Naive thymus-derived CD4-positive, alpha-beta T cell (primary cell): ENCODE measurements around the gene BACE2. TPM values are rescaled to one million over a fixed set of nuclear protein-coding genes. Genes with fewer than 3 reads are reported as not detected.
A peak's percentile ranks its signal among the peaks of the same experiment; 100 is the strongest.

Source experiments
- ATAC-seq: fragments of 150-1000 bp; cut with Tn5 transposase; 2 replicates; pipeline ENCODE4 v1.10.0; 2021; ENCODE audit warnings: mild to moderate bottlenecking, moderate library complexity
- CTCF ChIA-PET: fragments of 350-600 bp; sonication (Branson Sonifier 250); formaldehyde crosslinking; loops from one replicate; lab custom pipeline; 2021; ENCODE audit warnings: antibody characterized with exemption; lab: Charles Lee
- POLR2A ChIA-PET: fragments of 350-600 bp; sonication (Branson Sonifier 250); formaldehyde crosslinking; loops from one replicate; lab custom pipeline; 2021; ENCODE audit warnings: antibody characterized with exemption, inconsistent platforms; lab: Charles Lee
- DNase-seq, 9 donors: peaks; one replicate each; pipeline versions ENCODE4 v3.0.0 to v3.0.0-alpha.2; 2020 to 2022; ENCODE audit warnings: mixed read lengths in 1 of 9
- H3K27ac ChIP-seq: one replicate; pipeline ENCODE4 v1.7.0; 2013; ENCODE audit warnings: mild to moderate bottlenecking, low read depth, low read length, moderate library complexity
- H3K27me3 ChIP-seq, 2 donors: one replicate each; pipeline ENCODE4 v1.7.0; 2013; ENCODE audit warnings: low read length in 2 of 2, mild to moderate bottlenecking in 2 of 2, moderate library complexity in 2 of 2; ENCODE audit not compliant: control insufficient read depth in 2 of 2, insufficient read depth in 2 of 2
- H3K36me3 ChIP-seq, 3 experiments: 1 replicate in 2 of 3; 2 replicates in 1 of 3; pipeline ENCODE4 v1.7.0; 2013; ENCODE audit warnings: low read length in 3 of 3, mild to moderate bottlenecking in 3 of 3, moderate library complexity in 1 of 3; ENCODE audit not compliant: insufficient read depth in 3 of 3, control insufficient read depth in 2 of 3
- H3K4me1 ChIP-seq, 2 donors: one replicate each; pipeline ENCODE4 v1.7.0; 2013; ENCODE audit warnings: low read length in 2 of 2, mild to moderate bottlenecking in 2 of 2, moderate library complexity in 1 of 2; ENCODE audit not compliant: control insufficient read depth in 2 of 2, insufficient read depth in 2 of 2
- H3K4me3 ChIP-seq: 2 replicates; pipeline ENCODE4 v1.7.0; 2013; ENCODE audit warnings: mild to moderate bottlenecking, low read length
- H3K9me3 ChIP-seq, 3 experiments: 1 replicate in 2 of 3; 2 replicates in 1 of 3; pipeline ENCODE4 v1.7.0; 2013; ENCODE audit warnings: low read length in 3 of 3; ENCODE audit not compliant: control insufficient read depth in 2 of 3
- H3K27ac Mint-ChIP-seq, 9 donors: one replicate each; pipeline ENCODE4 v1.8.0; 2020 to 2022; ENCODE audit warnings: mixed read lengths in 9 of 9, mild to moderate bottlenecking in 8 of 9, moderate library complexity in 5 of 9, inconsistent platforms in 2 of 9
- H3K27me3 Mint-ChIP-seq, 5 donors: one replicate each; pipeline ENCODE4 v1.8.0; 2021 to 2022; ENCODE audit warnings: mixed read lengths in 5 of 5, mild to moderate bottlenecking in 1 of 5
- H3K36me3 Mint-ChIP-seq, 5 donors: one replicate each; pipeline ENCODE4 v1.8.0; 2020 to 2022; ENCODE audit warnings: mixed read lengths in 5 of 5, mild to moderate bottlenecking in 3 of 5, inconsistent platforms in 1 of 5
- H3K4me1 Mint-ChIP-seq, 7 donors: one replicate each; pipeline ENCODE4 v1.8.0; 2020 to 2022; ENCODE audit warnings: mixed read lengths in 7 of 7, mild to moderate bottlenecking in 3 of 7, inconsistent platforms in 1 of 7
- H3K4me3 Mint-ChIP-seq, 10 donors: one replicate each; pipeline ENCODE4 v1.8.0; 2020 to 2022; ENCODE audit warnings: mild to moderate bottlenecking in 10 of 10, mixed read lengths in 10 of 10, moderate library complexity in 6 of 10, inconsistent platforms in 2 of 10
- H3K9me3 Mint-ChIP-seq, 11 donors: one replicate each; pipeline ENCODE4 v1.8.0; 2020 to 2022; ENCODE audit warnings: mixed read lengths in 11 of 11, mild to moderate bottlenecking in 4 of 11, inconsistent platforms in 1 of 11, moderate library complexity in 1 of 11
- intact Hi-C, 2 donors: fragments of 100-400 bp; cut with micrococcal nuclease; formaldehyde crosslinking; loops; one replicate each; pipeline ENCODE4 v1.15.1; 2023
- polyA plus RNA-seq, 2 donors: library from polyadenylated mRNA; unstranded; fragments of 300-500 nt; fragmentation: Illumina TruSeq; gene quantifications; one replicate each; pipeline ENCODE4 v1.2.3, GENCODE V29; 2021
- total RNA-seq, 6 experiments: library from RNA in 5 of 6; stranded (reverse) in 5 of 6; gene quantifications; 1 replicate in 5 of 6; 2 replicates in 1 of 6; pipeline ENCODE4 v1.2.3 and lab custom pipeline; 2021 to 2026

Gene BACE2
- total and polyA plus RNA-seq, 7 experiments from 2014 or later, result 0.03 to 3.6 (median 1.1) TPM; not detected in 1

- Histone ChIP-seq H3K27me3 (no peaks in the 10 kb centered on the region), H3K36me3 (no peaks in the 10 kb centered on the region), H3K4me1 (no peaks in the 10 kb centered on the region), H3K4me3 (no peak overlapping the region), H3K27ac (no peak overlapping the region), H3K9me3 (no peaks in the 10 kb centered on the region)
- Mint-ChIP-seq H3K27me3 (peaks cover under 1 to 18% (median 9%) of the 10 kb centered on the region in 5 donors), H3K27ac (peak overlapping the region in 1 of 9 donors; percentile 29), H3K4me3 (no peak overlapping the region), H3K4me1 (peaks cover 0 to 9% (median 0%) of the 10 kb centered on the region in 7 donors), H3K9me3 (peaks cover 0 to 1% (median 0%) of the 10 kb centered on the region in 11 donors), H3K36me3 (no peaks in the 10 kb centered on the region)
- DNase-seq, result no peak
- ChIA-PET CTCF (no interaction called here), POLR2A (no interaction called here)
- no peak for ATAC-seq
- intact Hi-C loops, result loop anchor here in 1 of 2 donors (2.0 kb wide), 1 partner anchor 37 kb away; no protein-coding TSS in a partner anchor
Measured at GRCh38 chr21:41207401-41208375, 39.7 kb downstream of the BACE2 start.

- Histone ChIP-seq H3K9me3 (no peaks in the 10 kb centered on the region), H3K27me3 (no peaks in the 10 kb centered on the region), H3K36me3 (no peaks in the 10 kb centered on the region), H3K27ac (no peak overlapping the region), H3K4me3 (no peak overlapping the region), H3K4me1 (no peaks in the 10 kb centered on the region)
- Mint-ChIP-seq H3K27me3 (peaks cover 3 to 18% (median 8%) of the 10 kb centered on the region in 5 donors), H3K36me3 (peaks cover 0 to 4% (median 0%) of the 10 kb centered on the region in 5 donors), H3K9me3 (peaks cover 0 to 1% (median 0%) of the 10 kb centered on the region in 11 donors), H3K4me1 (peaks cover 0 to 9% (median 0%) of the 10 kb centered on the region in 7 donors), H3K27ac (no peak overlapping the region), H3K4me3 (no peak overlapping the region)
- no peak for ATAC-seq
- intact Hi-C loops, result loop anchor here in 1 of 2 donors (2.0 kb wide), 1 partner anchor 38 kb away; no protein-coding TSS in a partner anchor
- ChIA-PET POLR2A (no interaction called here), CTCF (no interaction called here)
- DNase-seq, result no peak
Measured at GRCh38 chr21:41208376-41208763, 40.4 kb downstream of the BACE2 start.

- ATAC-seq (no peak), DNase-seq (no peak)
- ChIA-PET CTCF (no interaction called here), POLR2A (no interaction called here)
- no peak overlapping the region for H3K27ac ChIP-seq
- intact Hi-C loops, result loop anchor here in 1 of 2 donors (2.0 kb wide), 1 partner anchor 38 kb away; no protein-coding TSS in a partner anchor
- H3K4me3 ChIP-seq, result no peak overlapping the region
- no peaks in the 10 kb centered on the region for H3K36me3 ChIP-seq
- peaks cover 3 to 17% (median 10%) of the 10 kb centered on the region in 5 donors for H3K27me3 Mint-ChIP-seq
- peaks cover 0 to 4% (median 0%) of the 10 kb centered on the region in 5 donors for H3K36me3 Mint-ChIP-seq
- H3K4me3 Mint-ChIP-seq, result no peak overlapping the region
- H3K9me3 ChIP-seq, result no peaks in the 10 kb centered on the region
- H3K4me1 Mint-ChIP-seq, result peaks cover 0 to 9% (median 0%) of the 10 kb centered on the region in 7 donors
- no peaks in the 10 kb centered on the region for H3K4me1 ChIP-seq
- H3K9me3 Mint-ChIP-seq, result peaks cover 0 to 1% (median 0%) of the 10 kb centered on the region in 11 donors
- no peaks in the 10 kb centered on the region for H3K27me3 ChIP-seq
- H3K27ac Mint-ChIP-seq, result no peak overlapping the region
Measured at GRCh38 chr21:41209016-41209619, 41.2 kb downstream of the BACE2 start.

GRCh38 chr21:41210426-41211059 is 42.6 kb downstream of the BACE2 start:
- Histone ChIP-seq H3K27ac (no peak overlapping the region), H3K4me1 (no peaks in the 10 kb centered on the region), H3K4me3 (no peak overlapping the region), H3K9me3 (no peaks in the 10 kb centered on the region), H3K36me3 (no peaks in the 10 kb centered on the region), H3K27me3 (no peaks in the 10 kb centered on the region)
- H3K4me3 Mint-ChIP-seq, result no peak overlapping the region
- peaks cover 0 to 1% (median 0%) of the 10 kb centered on the region in 11 donors for H3K9me3 Mint-ChIP-seq
- ATAC-seq (no peak), DNase-seq (no peak)
- H3K27ac Mint-ChIP-seq, result no peak overlapping the region
- POLR2A ChIA-PET, result no interaction called here
- peaks cover 0 to 4% (median 0%) of the 10 kb centered on the region in 5 donors for H3K36me3 Mint-ChIP-seq
- peaks cover 8 to 28% (median 23%) of the 10 kb centered on the region in 5 donors for H3K27me3 Mint-ChIP-seq
- CTCF ChIA-PET, result no interaction called here
- peaks cover 0 to 9% (median 0%) of the 10 kb centered on the region in 7 donors for H3K4me1 Mint-ChIP-seq
- intact Hi-C loops, result no loop called here

GRCh38 chr21:41211060-41211805 is 43.3 kb downstream of the BACE2 start:
- Mint-ChIP-seq H3K27me3 (peaks cover 10 to 31% (median 30%) of the 10 kb centered on the region in 5 donors), H3K9me3 (peaks cover 0 to 1% (median 0%) of the 10 kb centered on the region in 11 donors), H3K4me3 (no peak overlapping the region), H3K36me3 (peaks cover 0 to 4% (median 0%) of the 10 kb centered on the region in 5 donors), H3K4me1 (peaks cover 0 to 9% (median 0%) of the 10 kb centered on the region in 7 donors), H3K27ac (no peak overlapping the region)
- H3K27ac ChIP-seq, result no peak overlapping the region
- no peak overlapping the region for H3K4me3 ChIP-seq
- intact Hi-C loops, result no loop called here
- no peak for DNase-seq
- no peak for ATAC-seq
- no peaks in the 10 kb centered on the region for H3K9me3 ChIP-seq
- H3K27me3 ChIP-seq, result no peaks in the 10 kb centered on the region
- H3K4me1 ChIP-seq, result no peaks in the 10 kb centered on the region
- CTCF ChIA-PET, result no interaction called here
- POLR2A ChIA-PET, result no interaction called here
- H3K36me3 ChIP-seq, result no peaks in the 10 kb centered on the region

- Mint-ChIP-seq H3K4me3 (no peak overlapping the region), H3K36me3 (peaks cover 0 to 4% (median 0%) of the 10 kb centered on the region in 5 donors), H3K9me3 (peaks cover 0 to 2% (median 0%) of the 10 kb centered on the region in 11 donors), H3K27me3 (peaks cover 18 to 40% (median 32%) of the 10 kb centered on the region in 5 donors), H3K27ac (no peak overlapping the region), H3K4me1 (peaks cover 0 to 6% (median 0%) of the 10 kb centered on the region in 7 donors)
- Histone ChIP-seq H3K27me3 (no peaks in the 10 kb centered on the region), H3K4me1 (no peaks in the 10 kb centered on the region), H3K36me3 (no peaks in the 10 kb centered on the region), H3K9me3 (no peaks in the 10 kb centered on the region), H3K27ac (no peak overlapping the region), H3K4me3 (no peak overlapping the region)
- no peak for ATAC-seq
- ChIA-PET CTCF (no interaction called here), POLR2A (no interaction called here)
- intact Hi-C loops, result no loop called here
- DNase-seq, result no peak
Measured at GRCh38 chr21:41213021-41213420, 45.1 kb downstream of the BACE2 start.
